Gastrocnemius medialis (tissue), 4 donors: Measurements from ENCODE around the gene TM4SF20. TPM values are rescaled to one million over a fixed set of nuclear protein-coding genes. Genes with fewer than 3 reads are reported as not detected.

Experiments
- ATAC-seq, 2 donors: fragments of 150-250 bp; one replicate each; pipeline ENCODE4 v1.9.1; 2016
- DNase-seq, 2 donors: peaks; one replicate each; pipeline ENCODE4 v3.0.0-alpha.2; 2019
- H3K27ac ChIP-seq, 4 donors: fragments of 200-600 bp; sonication (generic); 1 replicate in 1 of 4; 2 replicates in 3 of 4; pipeline ENCODE4 v1.5.1; 2016 to 2018; ENCODE audit warnings: mild to moderate bottlenecking in 2 of 4, moderate library complexity in 1 of 4
- H3K27me3 ChIP-seq, 3 donors: fragments of 200-600 bp; sonication (generic) in 2 of 3; 1 replicate in 1 of 3; 2 replicates in 2 of 3; pipeline versions ENCODE4 v1.5.1 to v1.6.0; 2016 to 2019; ENCODE audit warnings: mild to moderate bottlenecking in 1 of 3, moderate library complexity in 1 of 3
- H3K36me3 ChIP-seq, 2 donors: fragments of 200-600 bp; sonication (generic) in 1 of 2; one replicate each; pipeline ENCODE4 v1.5.1; 2017 to 2018
- H3K4me1 ChIP-seq, 2 donors: fragments of 200-600 bp; sonication (generic) in 1 of 2; one replicate each; pipeline ENCODE4 v1.5.1; 2016 to 2017; ENCODE audit warnings: mild to moderate bottlenecking in 2 of 2
- H3K4me3 ChIP-seq, 4 donors: fragments of 200-600 bp; sonication (generic) in 3 of 4; 1 replicate in 1 of 4; 2 replicates in 3 of 4; pipeline ENCODE4 v1.5.1; 2016 to 2019; ENCODE audit warnings: mild to moderate bottlenecking in 2 of 4
- H3K9me3 ChIP-seq, 3 donors: fragments of 200-600 bp; sonication (generic) in 2 of 3; 1 replicate in 1 of 3; 2 replicates in 2 of 3; pipeline ENCODE4 v1.5.1; 2016 to 2019
- CTCF ChIP-seq, 5 experiments: fragments of 450-650 bp in 3 of 5; fragments of 200-600 bp in 2 of 5; sonication (generic) in 2 of 5; IDR thresholded peaks in 4 of 5; conservative IDR thresholded peaks in 1 of 5; 1 replicate in 4 of 5; 2 replicates in 1 of 5; pipeline ENCODE4 v1.5.1; 2016 to 2019; ENCODE audit warnings: antibody characterized with exemption in 5 of 5, mild to moderate bottlenecking in 3 of 5, moderate library complexity in 3 of 5
- POLR2A ChIP-seq, 2 donors: fragments of 450-650 bp; IDR thresholded peaks; one replicate each; pipeline ENCODE4 v1.6.1; 2017; ENCODE audit warnings: antibody characterized with exemption in 2 of 2, mild to moderate bottlenecking in 2 of 2, moderate library complexity in 2 of 2
- in situ Hi-C, 4 donors: fragments of 200-750 bp; cut with MboI; loops; one replicate each; pipeline versions ENCODE4 v1.15.0 to v1.8.0; 2017; ENCODE audit warnings: low sequenced_read_pairs in 4 of 4
- intact Hi-C: fragments of 100-400 bp; cut with DNase I; formaldehyde crosslinking; loops from one replicate; pipeline ENCODE4 v1.15.1; 2023; ENCODE audit warnings: low total_unique reads
- total RNA-seq, 4 donors: library from RNA; depleted of rRNA; stranded (reverse); fragments of >200 nt; gene quantifications; one replicate each; pipeline versions ENCODE4 v1.1.0 to v1.2.3, GENCODE V29; 2016

TM4SF20 gene
- total RNA-seq = not detected

GRCh38 chr2:227379095-227379494 lies at the start of gene TM4SF20:
Gene TM4SF20 (minus strand): TSS chr2:227379306. CDS start chr2:227379268, 38 bp downstream.
- Histone ChIP-seq H3K36me3 (no peaks in the 10 kb centered on the region), H3K9me3 (no peaks in the 10 kb centered on the region), H3K27ac (no peak within 1 kb of the TSS), H3K27me3 (peaks cover 0 to 5% (median 2%) of the 10 kb centered on the region in 3 donors), H3K4me3 (no peak within 1 kb of the TSS), H3K4me1 (no peaks in the 10 kb centered on the region)
- intact Hi-C loops = no loop called here
- no peak for TF ChIP-seq POLR2A (IDR thresholded peaks at IDR 0.05)
- TF ChIP-seq CTCF (IDR thresholded peaks at IDR 0.05 in 4 of 5, conservative IDR thresholded peaks at IDR 0.05 in 1 of 5) = no peak
- DNase-seq = no peak
- no peak for ATAC-seq
- in situ Hi-C loops = no loop called here

GRCh38 chr2:227428731-227429285 lies 49.7 kb upstream of the TM4SF20 start:
- no peaks in the 10 kb centered on the region for H3K4me1 ChIP-seq
- in situ Hi-C loops (no loop called here), intact Hi-C loops (no loop called here)
- H3K4me3 ChIP-seq = no peak overlapping the region
- H3K27me3 ChIP-seq = no peaks in the 10 kb centered on the region
- no peaks in the 10 kb centered on the region for H3K9me3 ChIP-seq
- H3K36me3 ChIP-seq = no peaks in the 10 kb centered on the region
- DNase-seq (no peak), ATAC-seq (no peak)
- no peak overlapping the region for H3K27ac ChIP-seq
- TF ChIP-seq CTCF (IDR thresholded peaks at IDR 0.05 in 4 of 5, conservative IDR thresholded peaks at IDR 0.05 in 1 of 5) (no peak), POLR2A (IDR thresholded peaks at IDR 0.05) (no peak)

DNA sequence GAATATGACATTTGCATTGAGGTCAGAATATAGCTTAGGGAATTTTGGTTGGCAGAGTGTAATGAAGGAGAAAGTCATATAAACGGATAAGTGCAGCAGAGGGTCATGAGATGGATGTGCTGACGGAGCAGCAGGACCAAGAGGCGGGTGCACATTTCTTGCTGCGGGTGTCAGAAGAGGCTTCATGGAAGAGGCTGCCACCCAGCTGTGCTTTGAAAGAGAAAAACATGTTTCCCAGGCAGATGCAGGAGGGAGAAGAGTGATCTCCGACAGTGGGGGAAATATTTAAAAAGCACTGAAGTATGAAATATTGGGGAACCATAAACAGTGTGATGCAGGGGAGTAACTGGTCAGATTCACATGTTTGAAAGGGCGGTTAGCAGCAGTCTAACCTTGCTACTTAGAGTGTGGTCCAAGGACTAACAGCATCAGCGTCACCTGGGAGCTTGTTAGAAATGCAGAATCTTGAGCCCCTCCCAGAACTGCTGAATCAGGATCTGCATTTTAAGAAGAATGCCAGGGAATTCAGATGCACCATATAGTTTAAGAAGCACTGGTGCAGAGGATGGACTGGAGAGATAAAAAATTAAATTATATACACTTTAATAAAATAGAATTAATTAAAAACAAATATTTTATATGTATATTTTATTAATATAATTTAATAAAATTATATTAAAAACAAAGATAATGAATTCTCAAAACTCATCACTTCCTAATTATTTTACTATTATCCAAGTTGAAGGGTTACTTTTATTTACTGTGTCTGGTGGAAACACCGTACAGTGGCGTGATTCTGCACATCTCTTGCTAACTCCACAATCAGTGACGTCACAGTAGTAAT lies 44.8 kb upstream of the TM4SF20 start:
- TF ChIP-seq POLR2A (IDR thresholded peaks at IDR 0.05) (no peak), CTCF (IDR thresholded peaks at IDR 0.05 in 4 of 5, conservative IDR thresholded peaks at IDR 0.05 in 1 of 5) (no peak)
- Histone ChIP-seq H3K27me3 (no peaks in the 10 kb centered on the region), H3K9me3 (no peaks in the 10 kb centered on the region), H3K36me3 (no peaks in the 10 kb centered on the region), H3K4me1 (no peaks in the 10 kb centered on the region), H3K4me3 (no peak overlapping the region), H3K27ac (no peak overlapping the region)
- ATAC-seq (no peak), DNase-seq (no peak)
- intact Hi-C loops = no loop called here
- in situ Hi-C loops = no loop called here

GRCh38 chr2:227420087-227421052 lies 41.3 kb upstream of the TM4SF20 start:
- TF ChIP-seq CTCF (IDR thresholded peaks at IDR 0.05 in 4 of 5, conservative IDR thresholded peaks at IDR 0.05 in 1 of 5) = no peak
- H3K4me1 ChIP-seq = no peaks in the 10 kb centered on the region
- no peaks in the 10 kb centered on the region for H3K9me3 ChIP-seq
- no peaks in the 10 kb centered on the region for H3K36me3 ChIP-seq
- intact Hi-C loops = no loop called here
- no peak overlapping the region for H3K4me3 ChIP-seq
- DNase-seq = no peak
- H3K27me3 ChIP-seq = no peaks in the 10 kb centered on the region
- no peak for ATAC-seq
- no peak overlapping the region for H3K27ac ChIP-seq
- in situ Hi-C loops = no loop called here
